Activated CD4-positive, alpha-beta memory T cell treated with anti-CD3 and anti-CD28 coated beads for 36 hours (primary cell): ENCODE data around the gene SLC15A5. TPM values are rescaled to one million over a fixed set of nuclear protein-coding genes. Genes with fewer than 3 reads are reported as not detected.

Experiments
- total RNA-seq, 2 experiments: library from RNA; stranded (reverse); gene quantifications; one replicate each; pipeline ENCODE4 v1.2.3, GENCODE V29; 2021

SLC15A5 gene
- total RNA-seq, 2 experiments from 2014 or later, result not detected

Other genes starting within 250 kb of the SLC15A5 start
- not detected for gene MGST1, start 70.0 kb upstream of the SLC15A5 start, total RNA-seq